Glutamatergic neuron (in vitro differentiated cells): ENCODE results near the gene RHEBL1. TPM values are rescaled to one million over a fixed set of nuclear protein-coding genes. Genes with fewer than 3 reads are reported as not detected.

Experiments used
- DNase-seq: peaks from one replicate; pipeline ENCODE4 v3.0.0; 2022
- H3K27ac Mint-ChIP-seq: one replicate; pipeline ENCODE4 v1.8.0; 2020; ENCODE audit warnings: mild to moderate bottlenecking, mixed read lengths, inconsistent platforms; ENCODE audit not compliant: unreplicated experiment
- H3K27me3 Mint-ChIP-seq: one replicate; pipeline ENCODE4 v1.8.0; 2020; ENCODE audit warnings: mild to moderate bottlenecking, moderate library complexity, mixed read lengths, inconsistent platforms; ENCODE audit not compliant: unreplicated experiment
- H3K36me3 Mint-ChIP-seq: one replicate; pipeline ENCODE4 v1.8.0; 2020; ENCODE audit warnings: mild to moderate bottlenecking, mixed read lengths, inconsistent platforms; ENCODE audit not compliant: unreplicated experiment
- H3K4me1 Mint-ChIP-seq: one replicate; pipeline ENCODE4 v1.8.0; 2020; ENCODE audit warnings: mild to moderate bottlenecking, low read depth, mixed read lengths, inconsistent platforms; ENCODE audit not compliant: unreplicated experiment
- H3K4me3 Mint-ChIP-seq: one replicate; pipeline ENCODE4 v1.8.0; 2020; ENCODE audit warnings: mild to moderate bottlenecking, mixed read lengths, inconsistent platforms; ENCODE audit not compliant: unreplicated experiment
- H3K9me3 Mint-ChIP-seq: one replicate; pipeline ENCODE4 v1.8.0; 2020; ENCODE audit warnings: mild to moderate bottlenecking, moderate library complexity, mixed read lengths, inconsistent platforms; ENCODE audit not compliant: unreplicated experiment
- CTCF ChIP-seq: fragments of 200-600 bp; sonication (generic); IDR thresholded peaks from one replicate; pipeline ENCODE4 v1.5.0; 2021; ENCODE audit not compliant: partially characterized antibody, unreplicated experiment
- total RNA-seq: library from RNA; stranded (reverse); fragmentation: NEBNext Ultra II Directional; extraction: Animal tissue kit (Norgen Biotek cat#: 25700); gene quantifications from one replicate; pipeline ENCODE4 v1.2.1, GENCODE V29; 2021; ENCODE audit not compliant: unreplicated experiment

Gene RHEBL1
- total RNA-seq, 1 donor from 2014 or later: 2.3 TPM

GRCh38 chr12:49092816-49093406 is 23.1 kb upstream of the RHEBL1 start:
- Mint-ChIP-seq H3K4me3 (no peak overlapping the region), H3K4me1 (peaks cover 7% of the 10 kb centered on the region), H3K27ac (no peak overlapping the region), H3K27me3 (peaks cover 29% of the 10 kb centered on the region), H3K36me3 (peaks cover 10% of the 10 kb centered on the region), H3K9me3 (peaks cover 23% of the 10 kb centered on the region)
- no peak for DNase-seq
- no peak for TF ChIP-seq CTCF

- peaks cover 23% of the 10 kb centered on the region for H3K9me3 Mint-ChIP-seq
- peak; percentile 69 for DNase-seq
- peaks cover 7% of the 10 kb centered on the region for H3K4me1 Mint-ChIP-seq
- no peak overlapping the region for H3K27ac Mint-ChIP-seq
- peaks cover 29% of the 10 kb centered on the region for H3K27me3 Mint-ChIP-seq
- H3K36me3 Mint-ChIP-seq: peaks cover 10% of the 10 kb centered on the region
- no peak for TF ChIP-seq CTCF
- peak overlapping the region; percentile 82 for H3K4me3 Mint-ChIP-seq
These were observed 22.5 kb upstream of the RHEBL1 start for GRCh38 chr12:49092086-49092815.

- H3K4me1 Mint-ChIP-seq: peaks cover 7% of the 10 kb centered on the region
- no peak overlapping the region for H3K27ac Mint-ChIP-seq
- H3K4me3 Mint-ChIP-seq: peak overlapping the region; percentile 82
- TF ChIP-seq CTCF: no peak
- peaks cover 29% of the 10 kb centered on the region for H3K27me3 Mint-ChIP-seq
- DNase-seq: no peak
- peaks cover 10% of the 10 kb centered on the region for H3K36me3 Mint-ChIP-seq
- peaks cover 24% of the 10 kb centered on the region for H3K9me3 Mint-ChIP-seq
These were observed 22.0 kb upstream of the RHEBL1 start for GRCh38 chr12:49091836-49092085.

GRCh38 chr12:49091056-49091835 is 21.5 kb upstream of the RHEBL1 start:
- H3K4me3 Mint-ChIP-seq: peak overlapping the region; percentile 82
- no peak for DNase-seq
- H3K27ac Mint-ChIP-seq: no peak overlapping the region
- peaks cover 7% of the 10 kb centered on the region for H3K4me1 Mint-ChIP-seq
- no peak for TF ChIP-seq CTCF
- peaks cover 29% of the 10 kb centered on the region for H3K27me3 Mint-ChIP-seq
- H3K36me3 Mint-ChIP-seq: peaks cover 10% of the 10 kb centered on the region
- H3K9me3 Mint-ChIP-seq: peaks cover 22% of the 10 kb centered on the region
